DND-41 (cell line): ENCODE results near the gene SHISA7.

Source experiments
- ATAC-seq: fragments of 200-7000 bp; cut with Tn5 transposase; 3 replicates; pipeline ENCODE4 v1.9.1; 2021; ENCODE audit warnings: low read depth; ENCODE audit not compliant: insufficient read depth
- DNase-seq: peaks from one replicate; pipeline ENCODE4 v3.0.0-alpha.2; 2020
- H2AFZ ChIP-seq: 2 replicates; pipeline ENCODE4 v1.6.0; 2012; ENCODE audit warnings: low read depth, low read length
- H3K27ac ChIP-seq: 2 replicates; pipeline ENCODE4 v1.5.1; 2012; ENCODE audit warnings: low read length, inconsistent platforms
- H3K27me3 ChIP-seq: fragments of 200-600 bp; sonication (generic); 2 replicates; pipeline ENCODE4 v1.6.0; 2012; ENCODE audit warnings: low read length, mild to moderate bottlenecking, inconsistent platforms; ENCODE audit not compliant: insufficient read depth, poor library complexity
- H3K36me3 ChIP-seq: 2 replicates; pipeline ENCODE4 v1.5.1; 2012; ENCODE audit warnings: low read length, inconsistent platforms; ENCODE audit not compliant: insufficient read depth
- H3K4me1 ChIP-seq: 2 replicates; pipeline ENCODE4 v1.5.1; 2012; ENCODE audit warnings: mild to moderate bottlenecking, low read length; ENCODE audit not compliant: insufficient read depth
- H3K4me2 ChIP-seq: 2 replicates; pipeline ENCODE4 v1.6.0; 2012; ENCODE audit warnings: mild to moderate bottlenecking, moderate library complexity, low read length, inconsistent platforms; ENCODE audit not compliant: insufficient read depth
- H3K4me3 ChIP-seq, 2 experiments: fragments of 200-600 bp in 1 of 2; shearing (Covaris generic) in 1 of 2; 2 replicates each; pipeline ENCODE4 v1.5.1; 2012 to 2016; ENCODE audit warnings: inconsistent platforms in 2 of 2, low read length in 2 of 2, mild to moderate bottlenecking in 2 of 2, low read depth in 1 of 2, moderate library complexity in 1 of 2
- H3K79me2 ChIP-seq: 2 replicates; pipeline ENCODE4 v1.6.0; 2012; ENCODE audit warnings: low read length, inconsistent platforms; ENCODE audit not compliant: insufficient read depth
- H3K9ac ChIP-seq: 2 replicates; pipeline ENCODE4 v1.6.0; 2012; ENCODE audit warnings: low read depth, mild to moderate bottlenecking, inconsistent platforms, low read length, moderate library complexity
- H3K9me3 ChIP-seq: 2 replicates; pipeline ENCODE4 v1.5.1; 2012; ENCODE audit warnings: low read length, moderate library complexity, mild to moderate bottlenecking, inconsistent platforms; ENCODE audit not compliant: insufficient read depth, severe bottlenecking
- H4K20me1 ChIP-seq: 2 replicates; pipeline ENCODE4 v1.6.0; 2012; ENCODE audit warnings: low read length; ENCODE audit not compliant: insufficient read depth
- CTCF ChIP-seq: IDR thresholded peaks from 2 replicates; pipeline ENCODE4 v1.5.1; 2012; ENCODE audit warnings: borderline replicate concordance, low read length, moderate library complexity, mild to moderate bottlenecking; ENCODE audit not compliant: poor library complexity, severe bottlenecking; ENCODE audit errors: extremely low read depth
- EZH2 ChIP-seq: IDR thresholded peaks from 3 replicates; pipeline ENCODE4 v1.6.1; 2012; ENCODE audit warnings: borderline replicate concordance, low read depth, mild to moderate bottlenecking, moderate library complexity, low read length, inconsistent platforms; ENCODE audit not compliant: severe bottlenecking

SHISA7 gene

GRCh38 chr19:55487924-55488687, 45.0 kb upstream of the SHISA7 start, which contains the start of gene SSC5D:
SSC5D (plus strand) TSS chr19:55488436; CDS start chr19:55488590, 154 bp downstream.
- DNase-seq (no peak), ATAC-seq (no peak)
- H3K4me2 ChIP-seq = 0 out of 2 replicates have a peak within 1 kb of the TSS, but pooled peaks have one; percentile 2
- H3K36me3 ChIP-seq = peaks cover 6% of the 10 kb centered on the region; the same call in 1 of the 2 replicates
- no peaks in the 10 kb centered on the region for H3K27me3 ChIP-seq
- H3K27ac ChIP-seq = no peak within 1 kb of the TSS
- no peaks in the 10 kb centered on the region for H3K9me3 ChIP-seq
- TF ChIP-seq CTCF = no peak
- no peak for TF ChIP-seq EZH2
- peaks cover 37% of the 10 kb centered on the region for H3K4me1 ChIP-seq
- peaks cover 9% of the 10 kb centered on the region for H3K79me2 ChIP-seq
- no peak within 1 kb of the TSS for H2AFZ ChIP-seq
- H3K4me3 ChIP-seq = no peak within 1 kb of the TSS
- H3K9ac ChIP-seq = no peak within 1 kb of the TSS
- peaks cover 4% of the 10 kb centered on the region; the same call in 1 of the 2 replicates for H4K20me1 ChIP-seq

- TF ChIP-seq CTCF (no peak), EZH2 (no peak)
- Histone ChIP-seq H3K4me1 (peaks cover 37% of the 10 kb centered on the region), H3K27ac (no peak overlapping the region), H3K9ac (no peak overlapping the region), H3K36me3 (peaks cover 14% of the 10 kb centered on the region), H3K27me3 (no peaks in the 10 kb centered on the region), H3K9me3 (no peaks in the 10 kb centered on the region), H3K79me2 (peaks cover 9% of the 10 kb centered on the region), H3K4me3 (no peak overlapping the region), H3K4me2 (0 out of 2 replicates have a peak overlapping the region, but pooled peaks have one; percentile 2), H2AFZ (no peak overlapping the region), H4K20me1 (peaks cover 4% of the 10 kb centered on the region; the same call in 1 of the 2 replicates)
- ATAC-seq (no peak), DNase-seq (no peak)
Observed at GRCh38 chr19:55486971-55487923, 44.1 kb upstream of the SHISA7 start.

- H3K9ac ChIP-seq = peak overlapping the region; percentile 79
- peak overlapping the region in 1 of 2 experiments; percentile 91; a peak in 3 of 4 replicates for H3K4me3 ChIP-seq
- H3K4me1 ChIP-seq = peaks cover 37% of the 10 kb centered on the region
- no peaks in the 10 kb centered on the region for H3K9me3 ChIP-seq
- H3K36me3 ChIP-seq = peaks cover 16% of the 10 kb centered on the region
- no peak for TF ChIP-seq EZH2
- no peak for TF ChIP-seq CTCF
- DNase-seq = no peak
- ATAC-seq = no peak
- H4K20me1 ChIP-seq = peaks cover 5% of the 10 kb centered on the region; the same call in 1 of the 2 replicates
- H2AFZ ChIP-seq = no peak overlapping the region
- H3K27me3 ChIP-seq = no peaks in the 10 kb centered on the region
- H3K79me2 ChIP-seq = peaks cover 9% of the 10 kb centered on the region
- peak overlapping the region; percentile 98 for H3K4me2 ChIP-seq
- H3K27ac ChIP-seq = no peak overlapping the region
Observed at GRCh38 chr19:55486043-55486970, 43.2 kb upstream of the SHISA7 start.
